ENCODE measurements around the gene FARS2.

Gene FARS2

DNA sequence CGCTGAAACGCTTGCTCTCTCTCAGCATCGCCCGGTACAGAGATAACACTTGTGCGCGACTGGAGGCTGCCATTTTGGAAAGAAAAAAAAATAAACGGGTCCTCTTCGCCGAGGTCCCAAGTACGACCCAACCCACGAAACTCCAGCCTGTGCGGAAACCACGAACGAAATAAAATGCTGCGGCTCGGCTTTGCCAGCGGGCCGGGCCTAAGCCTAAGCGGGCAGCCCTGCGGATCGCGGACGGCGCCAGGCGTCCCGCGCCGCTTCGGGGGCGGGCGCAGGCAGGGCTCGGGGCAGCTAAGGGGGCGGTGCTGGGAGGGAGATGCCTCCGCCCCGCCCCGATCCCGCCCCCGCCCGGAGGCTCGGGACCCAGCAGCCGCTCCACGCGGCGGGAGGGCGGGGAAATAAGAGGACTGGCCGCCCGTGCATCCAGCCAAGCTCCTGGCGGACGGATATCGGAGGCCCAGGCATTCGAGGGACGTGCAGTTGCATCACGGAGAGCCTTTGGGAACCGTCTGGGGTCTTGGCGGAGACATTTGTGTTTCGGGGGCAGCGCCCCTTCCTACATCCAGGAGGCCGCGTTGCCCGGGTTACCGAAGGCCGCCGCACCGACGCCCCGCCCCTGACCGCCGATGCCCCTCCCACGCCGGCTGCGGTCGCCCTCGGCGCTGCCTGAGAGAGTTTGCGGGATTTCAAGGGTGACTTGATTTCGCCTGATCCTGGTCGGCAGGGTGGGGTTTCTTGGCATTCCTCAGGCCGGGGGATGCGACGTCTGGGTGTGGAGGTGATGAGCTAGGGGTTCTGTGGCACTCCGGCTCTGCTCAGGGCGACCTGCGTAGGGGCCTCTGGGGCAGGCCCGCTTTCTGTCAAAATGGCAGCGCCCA, at the start of gene FARS2, which contains the start of gene LYRM4:
Gene FARS2, plus strand, starts transcription at position 853 of the 884 bp plus-strand sequence.
Gene LYRM4, minus strand, starts transcription at position 290 of the 884 bp plus-strand sequence. Its CDS starts 217 bp downstream, at position 73.
- peak; percentile 52 for DNase-seq (ENCODE audit: extremely low read depth, low read depth)
- H3K4me3 ChIP-seq (replicated peaks; ENCODE audit: low read depth, low read length): peak within 1 kb of the TSS; percentile 78
- no peak for TF ChIP-seq CTCF (IDR thresholded peaks at IDR 0.05; ENCODE audit: low read depth, low read length, missing control alignments)

- DNase-seq (ENCODE audit: extremely low read depth, low read depth): no peak
- TF ChIP-seq CTCF (IDR thresholded peaks at IDR 0.05; ENCODE audit: low read depth, low read length, missing control alignments): peak; percentile 17
- H3K4me3 ChIP-seq (replicated peaks; ENCODE audit: low read depth, low read length): no peak overlapping the region
These were observed 47.5 kb upstream of the FARS2 start for GRCh38 chr6:5213836-5214235.

DNA sequence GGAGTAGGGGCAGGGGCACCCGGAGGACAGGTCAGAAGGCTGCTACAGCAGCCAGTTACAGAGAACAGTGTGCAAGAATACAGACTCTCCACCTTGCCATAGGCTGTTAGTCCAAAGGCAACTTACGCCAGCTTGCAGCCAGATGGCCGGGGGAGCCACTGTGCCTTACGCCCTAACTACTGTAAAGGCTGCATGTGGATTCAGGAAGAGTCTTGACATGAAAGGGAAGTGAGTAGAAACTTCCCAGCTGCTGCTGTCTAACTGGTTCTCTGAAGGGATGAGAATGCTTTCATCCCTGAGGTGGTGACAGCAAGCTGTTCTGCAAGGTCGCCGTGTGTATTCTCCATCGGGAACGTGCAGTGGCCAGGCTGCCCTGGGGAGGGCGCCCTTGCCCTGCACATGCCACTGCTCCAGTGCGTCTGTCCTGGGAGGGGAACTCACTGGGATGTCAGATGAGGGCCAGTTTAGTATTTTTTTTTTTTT, 46.7 kb upstream of the FARS2 start:
- DNase-seq (ENCODE audit: extremely low read depth, low read depth): peak; percentile 78
- H3K4me3 ChIP-seq (replicated peaks; ENCODE audit: low read depth, low read length): no peak overlapping the region
- peak; percentile 81 for TF ChIP-seq CTCF (IDR thresholded peaks at IDR 0.05; ENCODE audit: low read depth, low read length, missing control alignments)

DNA sequence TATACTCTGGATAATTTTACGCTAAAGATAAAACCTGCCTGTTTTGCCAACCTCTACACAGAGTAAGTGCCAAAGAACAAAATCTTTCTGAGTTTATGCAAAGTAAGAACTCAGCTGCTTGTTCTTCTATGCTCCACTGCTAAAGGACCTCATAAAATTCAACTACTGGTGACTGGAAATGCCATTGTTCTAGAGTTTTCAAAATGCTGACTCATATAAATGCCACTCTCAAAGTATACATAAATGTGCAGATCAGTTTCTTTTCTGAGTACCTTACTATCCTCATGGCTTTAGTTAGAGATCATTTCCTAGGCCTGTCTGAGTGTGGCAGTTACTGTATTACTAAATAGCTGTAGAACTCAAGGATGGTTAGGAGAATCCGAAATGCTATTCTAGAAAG, 46.2 kb upstream of the FARS2 start:
- no peak overlapping the region for H3K4me3 ChIP-seq (replicated peaks; ENCODE audit: low read depth, low read length)
- DNase-seq (ENCODE audit: extremely low read depth, low read depth): no peak
- no peak for TF ChIP-seq CTCF (IDR thresholded peaks at IDR 0.05; ENCODE audit: low read depth, low read length, missing control alignments)

GRCh38 chr6:5215799-5216198, 45.5 kb upstream of the FARS2 start:
- DNase-seq (ENCODE audit: extremely low read depth, low read depth): no peak
- H3K4me3 ChIP-seq (replicated peaks; ENCODE audit: low read depth, low read length): no peak overlapping the region
- no peak for TF ChIP-seq CTCF (IDR thresholded peaks at IDR 0.05; ENCODE audit: low read depth, low read length, missing control alignments)

GRCh38 chr6:5217356-5217755, 44.0 kb upstream of the FARS2 start:
- no peak for DNase-seq (ENCODE audit: extremely low read depth, low read depth)
- no peak for TF ChIP-seq CTCF (IDR thresholded peaks at IDR 0.05; ENCODE audit: low read depth, low read length, missing control alignments)
- H3K4me3 ChIP-seq (replicated peaks; ENCODE audit: low read depth, low read length): no peak overlapping the region
